Ishikawa (cell line): ENCODE measurements around the gene PCDH9.

Experiments used
- CEBPB ChIP-seq: IDR thresholded peaks from 2 replicates; pipeline ENCODE4 v1.6.1; 2012
- CREB1 ChIP-seq: IDR thresholded peaks from 2 replicates; pipeline ENCODE4 v1.6.1; 2012; ENCODE audit warnings: low read depth
- EP300 ChIP-seq: IDR thresholded peaks from 2 replicates; pipeline ENCODE4 v1.6.1; 2012; ENCODE audit warnings: borderline replicate concordance
- NFIC ChIP-seq: IDR thresholded peaks from 2 replicates; pipeline ENCODE4 v1.6.1; 2012
- RAD21 ChIP-seq: IDR thresholded peaks from 2 replicates; pipeline ENCODE4 v1.6.1; 2012; ENCODE audit warnings: low read depth
- REST ChIP-seq: IDR thresholded peaks from 2 replicates; pipeline ENCODE4 v1.6.1; 2012; ENCODE audit warnings: low read depth, mild to moderate bottlenecking
- TAF1 ChIP-seq: IDR thresholded peaks from 2 replicates; pipeline ENCODE4 v1.6.1; 2012; ENCODE audit warnings: low read depth, mild to moderate bottlenecking
- USF1 ChIP-seq: IDR thresholded peaks from 2 replicates; pipeline ENCODE4 v1.6.1; 2012
- YY1 ChIP-seq: IDR thresholded peaks from 2 replicates; pipeline ENCODE4 v1.6.1; 2012; ENCODE audit warnings: low read depth

GRCh38 chr13:66557357-66557756, 672.8 kb downstream of the PCDH9 start:
- TF ChIP-seq REST (no peak), USF1 (no peak), CREB1 (no peak), CEBPB (no peak), YY1 (no peak), RAD21 (no peak), TAF1 (no peak), NFIC (no peak), EP300 (no peak)
